H1 (cell line): ENCODE results near the gene TEAD4. TPM values are rescaled to one million over a fixed set of nuclear protein-coding genes. Genes with fewer than 3 reads are reported as not detected.

Experiments used
- CTCF ChIA-PET: fragments of 300-600 bp; sonication (Branson Sonifier 250); formaldehyde crosslinking; loops from one replicate; lab custom pipeline; 2021; ENCODE audit not compliant: partially characterized antibody; lab: Charles Lee
- POLR2A ChIA-PET: fragments of 300-600 bp; sonication (Branson Sonifier 250); formaldehyde crosslinking; loops from one replicate; lab custom pipeline; 2021; ENCODE audit warnings: inconsistent platforms; ENCODE audit not compliant: partially characterized antibody; lab: Charles Lee
- DNase-seq, 2 experiments: peaks; one replicate each; pipeline versions ENCODE4 v3.0.0 to v3.0.0-alpha.2; 2010 to 2022; ENCODE audit warnings: low spot score in 2 of 2, low read depth in 1 of 2, mixed read lengths in 1 of 2
- FAIRE-seq: peaks from 2 replicates; lab custom pipeline; 2011; peaks lifted over from hg19 to GRCh38; lab: Jason Lieb, UNC
- H2AFZ ChIP-seq: 2 replicates; pipeline ENCODE4 v1.8.1; 2012; ENCODE audit warnings: low read length, inconsistent platforms
- H2AK5ac ChIP-seq: 2 replicates; pipeline ENCODE4 v1.6.1; 2013; ENCODE audit warnings: low read depth, low read length
- H2BK120ac ChIP-seq: replicated peaks from 2 replicates; pipeline ENCODE3; 2013; ENCODE audit warnings: low read depth, low read length, inconsistent platforms
- H2BK12ac ChIP-seq: 2 replicates; pipeline ENCODE4 v1.6.1; 2013; ENCODE audit warnings: low read depth, low read length
- H2BK15ac ChIP-seq: 2 replicates; pipeline ENCODE4 v1.6.1; 2013; ENCODE audit warnings: low read length
- H2BK20ac ChIP-seq: 2 replicates; pipeline ENCODE4 v1.6.1; 2013; ENCODE audit warnings: low read length
- H2BK5ac ChIP-seq: 2 replicates; pipeline ENCODE4 v1.6.1; 2013; ENCODE audit warnings: low read depth, low read length
- H3K14ac ChIP-seq: 2 replicates; pipeline ENCODE4 v1.6.1; 2013; ENCODE audit warnings: inconsistent platforms; ENCODE audit not compliant: insufficient read length
- H3K18ac ChIP-seq: 2 replicates; pipeline ENCODE4 v1.6.1; 2013; ENCODE audit warnings: low read length; ENCODE audit errors: extremely low read depth
- H3K23ac ChIP-seq: 2 replicates; pipeline ENCODE4 v1.6.1; 2013; ENCODE audit warnings: inconsistent platforms; ENCODE audit not compliant: insufficient read length
- H3K23me2 ChIP-seq: 2 replicates; pipeline ENCODE4 v1.6.1; 2013; ENCODE audit warnings: low read depth, low read length
- H3K27ac ChIP-seq: 2 replicates; pipeline ENCODE4 v1.6.1; 2011; ENCODE audit warnings: low read depth, low read length, inconsistent platforms
- H3K27me3 ChIP-seq, 4 experiments: replicated peaks in 1 of 4; 1 replicate in 1 of 4; 2 replicates in 3 of 4; pipeline versions ENCODE4 v1.6.1 to v1.8.1; 2011 to 2013; ENCODE audit warnings: low read length in 3 of 4, mild to moderate bottlenecking in 3 of 4, inconsistent platforms in 2 of 4, mixed read lengths in 2 of 4, moderate library complexity in 1 of 4; ENCODE audit not compliant: control insufficient read depth in 3 of 4, insufficient read depth in 3 of 4; ENCODE audit errors: extremely low read depth in 1 of 4
- H3K36me3 ChIP-seq, 4 experiments: 2 replicates each; pipeline versions ENCODE4 v1.6.1 to v1.8.1; 2011 to 2013; ENCODE audit warnings: mild to moderate bottlenecking in 4 of 4, low read length in 3 of 4, moderate library complexity in 2 of 4, control low read depth in 1 of 4, inconsistent platforms in 1 of 4; ENCODE audit not compliant: insufficient read depth in 4 of 4, control insufficient read depth in 2 of 4
- H3K4ac ChIP-seq: replicated peaks from 2 replicates; pipeline ENCODE3; 2013; ENCODE audit warnings: low read length, low read depth, mixed read lengths, inconsistent platforms; ENCODE audit not compliant: insufficient read length
- H3K4me1 ChIP-seq, 4 experiments: replicated peaks in 1 of 4; 1 replicate in 1 of 4; 2 replicates in 3 of 4; pipeline versions ENCODE4 v1.6.1 to v1.8.1; 2011 to 2013; ENCODE audit warnings: low read length in 3 of 4, inconsistent platforms in 2 of 4, mixed read lengths in 1 of 4; ENCODE audit not compliant: insufficient read depth in 4 of 4, control insufficient read depth in 3 of 4
- H3K4me2 ChIP-seq, 2 experiments: 2 replicates each; pipeline versions ENCODE4 v1.6.1 to v1.8.1; 2011 to 2013; ENCODE audit warnings: low read depth in 2 of 2, low read length in 2 of 2, control low read depth in 1 of 2, inconsistent platforms in 1 of 2, mild to moderate bottlenecking in 1 of 2; ENCODE audit not compliant: insufficient read depth in 1 of 2
- H3K4me3 ChIP-seq, 4 experiments: fragments of 200-600, 300-600 bp in 1 of 4; sonication (generic), shearing (Covaris generic), sonication (Bioruptor Twin) in 1 of 4; 2 replicates each; pipeline versions ENCODE4 v1.5.1 to v1.8.1; 2011 to 2016; ENCODE audit warnings: low read length in 4 of 4, low read depth in 3 of 4, control low read depth in 2 of 4, inconsistent platforms in 2 of 4, mild to moderate bottlenecking in 2 of 4, mixed read lengths in 1 of 4, moderate library complexity in 1 of 4; ENCODE audit not compliant: insufficient read depth in 2 of 4; ENCODE audit errors: extremely low read depth in 1 of 4
- H3K56ac ChIP-seq: replicated peaks from 2 replicates; pipeline ENCODE3; 2013; ENCODE audit warnings: low read depth, mild to moderate bottlenecking, mixed read lengths, low read length, inconsistent platforms; ENCODE audit not compliant: insufficient read length
- H3K79me1 ChIP-seq: 2 replicates; pipeline ENCODE4 v1.6.1; 2013; ENCODE audit warnings: low read depth, low read length, control low read depth
- H3K79me2 ChIP-seq, 2 experiments: 2 replicates each; pipeline versions ENCODE4 v1.6.1 to v1.8.1; 2012 to 2013; ENCODE audit warnings: low read length in 2 of 2, mild to moderate bottlenecking in 2 of 2, inconsistent platforms in 1 of 2; ENCODE audit not compliant: insufficient read depth in 2 of 2, control insufficient read depth in 1 of 2
- H3K9ac ChIP-seq, 4 experiments: replicated peaks in 1 of 4; 1 replicate in 1 of 4; 2 replicates in 3 of 4; pipeline versions ENCODE4 v1.6.1 to v1.8.1; 2011 to 2013; ENCODE audit warnings: low read depth in 3 of 4, low read length in 3 of 4, control low read depth in 2 of 4, mild to moderate bottlenecking in 2 of 4, moderate library complexity in 2 of 4, inconsistent platforms in 1 of 4; ENCODE audit errors: extremely low read depth in 1 of 4
- H3K9me3 ChIP-seq, 2 experiments: 2 replicates each; pipeline versions ENCODE4 v1.6.1 to v1.8.1; 2012 to 2013; ENCODE audit warnings: mild to moderate bottlenecking in 2 of 2, moderate library complexity in 2 of 2, control low read depth in 1 of 2, inconsistent platforms in 1 of 2, low read depth in 1 of 2, low read length in 1 of 2, mixed read lengths in 1 of 2; ENCODE audit not compliant: insufficient read depth in 2 of 2
- H4K20me1 ChIP-seq, 2 experiments: replicated peaks in 1 of 2; 2 replicates each; pipeline versions ENCODE3 to v1.8.1; 2011 to 2013; ENCODE audit warnings: inconsistent platforms in 2 of 2, low read length in 2 of 2, mild to moderate bottlenecking in 1 of 2; ENCODE audit not compliant: insufficient read depth in 2 of 2, control insufficient read depth in 1 of 2
- H4K5ac ChIP-seq: 2 replicates; pipeline ENCODE4 v1.6.1; 2013; ENCODE audit warnings: low read length, low read depth, mixed read lengths, inconsistent platforms; ENCODE audit not compliant: insufficient read length
- H4K8ac ChIP-seq: 2 replicates; pipeline ENCODE4 v1.8.0; 2013; ENCODE audit warnings: mild to moderate bottlenecking, moderate library complexity, low read length, inconsistent platforms; ENCODE audit not compliant: insufficient read depth; ENCODE audit errors: extremely low read depth
- H4K91ac ChIP-seq: replicated peaks from 2 replicates; pipeline ENCODE3; 2013; ENCODE audit warnings: low read length, mixed read lengths, inconsistent platforms; ENCODE audit not compliant: insufficient read length
- ASH2L ChIP-seq: fragments of 200-600, 300-600 bp; sonication (generic); IDR thresholded peaks from one replicate; pipeline ENCODE4 v1.7.1; 2017; ENCODE audit warnings: low read length
- CBX8 ChIP-seq: fragments of 300-800, 300-1000 bp; sonication (generic); IDR thresholded peaks from 2 replicates; pipeline ENCODE4 v1.7.1; 2016; ENCODE audit warnings: low read depth, low read length, borderline replicate concordance
- EGR1 ChIP-seq: IDR thresholded peaks from 2 replicates; pipeline ENCODE4 v1.6.1; 2011; ENCODE audit warnings: low read depth, low read length, borderline replicate concordance
- FOSL1 ChIP-seq: IDR thresholded peaks from 2 replicates; pipeline ENCODE4 v1.6.1; 2011; ENCODE audit warnings: mild to moderate bottlenecking, low read depth, low read length, moderate library complexity; ENCODE audit not compliant: insufficient read depth
- HDAC2 ChIP-seq, 2 experiments: fragments of 300-600 bp in 1 of 2; sonication (generic) in 1 of 2; IDR thresholded peaks; 2 replicates each; pipeline ENCODE4 v1.6.1; 2011 to 2012; ENCODE audit warnings: low read depth in 2 of 2, low read length in 2 of 2, mild to moderate bottlenecking in 2 of 2, moderate library complexity in 2 of 2, borderline replicate concordance in 1 of 2, inconsistent platforms in 1 of 2
- PHF8 ChIP-seq: fragments of 200-600 bp; sonication (generic); conservative IDR thresholded peaks from 2 replicates; pipeline ENCODE4 v1.7.1; 2012; ENCODE audit warnings: low read depth, mild to moderate bottlenecking, inconsistent platforms, low read length, moderate library complexity
- POLR2A ChIP-seq, 2 experiments: IDR thresholded peaks; 1 replicate in 1 of 2; 2 replicates in 1 of 2; pipeline ENCODE4 v1.6.1; 2011; ENCODE audit warnings: low read depth in 2 of 2, low read length in 2 of 2, mild to moderate bottlenecking in 2 of 2; ENCODE audit errors: control extremely low read depth in 1 of 2
- POU5F1 ChIP-seq: IDR thresholded peaks from 2 replicates; pipeline ENCODE4 v1.6.1; 2011; ENCODE audit warnings: low read depth, mild to moderate bottlenecking, low read length, moderate library complexity
- RBBP5 ChIP-seq: IDR thresholded peaks from 2 replicates; pipeline ENCODE4 v1.7.1; 2012; ENCODE audit warnings: low read depth, mild to moderate bottlenecking, inconsistent platforms, low read length, moderate library complexity, borderline replicate concordance
- SAP30 ChIP-seq: fragments of 300-600 bp; sonication (generic); IDR thresholded peaks from 2 replicates; pipeline ENCODE4 v1.7.1; 2012; ENCODE audit warnings: low read length, moderate library complexity, mild to moderate bottlenecking, inconsistent platforms; ENCODE audit not compliant: insufficient read depth, insufficient replicate concordance
- SIN3A ChIP-seq, 2 experiments: IDR thresholded peaks in 1 of 2; conservative IDR thresholded peaks in 1 of 2; 2 replicates each; pipeline ENCODE4 v1.6.1; 2011 to 2012; ENCODE audit warnings: low read length in 2 of 2, improper control_type of control experiment in 1 of 2, low read depth in 1 of 2, mild to moderate bottlenecking in 1 of 2
- TCF12 ChIP-seq: IDR thresholded peaks from 2 replicates; pipeline ENCODE4 v1.6.1; 2011; ENCODE audit warnings: low read depth, mild to moderate bottlenecking, low read length
- ZNF274 ChIP-seq: IDR thresholded peaks from 2 replicates; pipeline ENCODE4 v1.7.0; 2012; ENCODE audit warnings: low read length, borderline replicate concordance; ENCODE audit errors: extremely low read depth
- WGBS, 2 experiments: shearing (Covaris generic) in 1 of 2; methylation state at CpG; one replicate each; pipeline versions ENCODE4 v1.1.6 to v1.1.7; 2013 to 2015; ENCODE audit warnings: low lambda C conversion rate in 2 of 2, mixed read lengths in 2 of 2, inconsistent platforms in 1 of 2, low coverage in 1 of 2, missing lambda C conversion rate in 1 of 2; ENCODE audit not compliant: insufficient replicate concordance in 2 of 2, insufficient coverage in 1 of 2, insufficient read length in 1 of 2; ENCODE audit errors: extremely low coverage in 1 of 2, missing lambda C conversion rate in 1 of 2; 5-methylcytosine and 5-hydroxymethylcytosine counted together
- polyA plus RNA-seq, 7 experiments: library from polyadenylated mRNA; depleted of rRNA in 3 of 7; stranded (reverse) in 5 of 7; unstranded in 2 of 7; fragments of >200 nt in 5 of 7; fragments of 200-250 nt in 2 of 7; gene quantifications; 1 replicate in 5 of 7; 2 replicates in 1 of 7; 4 replicates in 1 of 7; pipeline versions ENCODE4 v1.2.1 to v1.2.3, GENCODE V29; 2011 to 2013; ENCODE audit warnings: missing spikeins in 2 of 7, mixed read lengths in 2 of 7
- total RNA-seq: library from RNA; stranded (reverse); fragmentation: NEBNext Ultra II Directional; extraction: Animal tissue kit (Norgen Biotek cat#: 25700); gene quantifications from 2 replicates; pipeline ENCODE4 v1.2.1, GENCODE V29; 2021

TEAD4 gene
- total and polyA plus RNA-seq, 2 of the 8 experiments (the other 6 are each of a cell fraction or from before 2014, with no cell fraction given): 56.7 to 116 TPM

DNA sequence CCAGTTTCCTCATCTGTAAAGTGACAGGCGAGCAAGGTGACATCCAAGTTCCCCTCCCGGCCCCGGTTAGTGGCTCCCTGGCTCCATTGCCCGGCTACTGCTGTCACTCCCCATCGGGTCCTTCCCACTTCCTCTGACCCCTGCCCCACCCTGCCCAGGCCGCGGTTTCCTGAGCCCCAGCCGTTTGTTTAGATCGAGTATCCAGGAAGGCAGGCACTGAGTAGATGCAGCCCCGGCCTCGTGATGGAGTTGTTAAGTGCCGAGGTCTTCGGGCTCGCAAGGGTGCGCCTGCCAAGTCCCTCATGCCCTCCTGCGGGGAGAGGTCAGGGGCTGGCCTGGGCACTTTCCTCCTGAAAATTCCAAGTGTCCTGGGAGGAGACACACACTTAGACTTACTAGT is 55.4 kb downstream of the TEAD4 start:
- peaks cover 4 to 15% of the 10 kb centered on the region in 2 experiments for H4K20me1 ChIP-seq
- no peak overlapping the region for H3K4ac ChIP-seq
- WGBS, 2 experiments: 85% methylated on average over 16 of the region's 16 CpGs; no CpG with 5 or more reads in 1 of the 2 experiments
- H3K4me2 ChIP-seq: no peak overlapping the region
- H3K9ac ChIP-seq: no peak overlapping the region
- H4K5ac ChIP-seq: no peak overlapping the region
- H3K18ac ChIP-seq: no peak overlapping the region
- H3K27ac ChIP-seq: no peak overlapping the region
- H3K4me3 ChIP-seq: no peak overlapping the region
- FAIRE-seq: no peak
- H3K27me3 ChIP-seq: no peaks in the 10 kb centered on the region
- no peaks in the 10 kb centered on the region for H3K23me2 ChIP-seq
- H3K4me1 ChIP-seq: no peaks in the 10 kb centered on the region; a peak in 1 of 7 replicates
- H3K36me3 ChIP-seq: peaks cover 3 to 10% (median 6%) of the 10 kb centered on the region in 4 experiments
- no peak overlapping the region for H2BK5ac ChIP-seq
- H2BK120ac ChIP-seq: no peak overlapping the region
- H3K79me1 ChIP-seq: no peaks in the 10 kb centered on the region
- no peak overlapping the region for H3K56ac ChIP-seq
- no peak overlapping the region for H3K23ac ChIP-seq
- DNase-seq: no peak
- H3K14ac ChIP-seq: no peak overlapping the region
- H2BK20ac ChIP-seq: no peak overlapping the region
- H2AK5ac ChIP-seq: no peak overlapping the region
- H3K79me2 ChIP-seq: no peaks in the 10 kb centered on the region; a peak in 1 of 4 replicates
- H4K8ac ChIP-seq: no peak overlapping the region; the same call in 1 of the 2 replicates
- ChIA-PET POLR2A (interaction anchor here (0.5 to 0.6 kb wide), 2 partner anchors 12 to 49 kb away, joined by 3 read pairs; no protein-coding TSS in a partner anchor), CTCF (interaction anchor here (1.2 to 2.8 kb wide), 5 partner anchors 10 to 215 kb away, joined by 3 to 14 read pairs (median 4); no protein-coding TSS in a partner anchor)
- H3K9me3 ChIP-seq: no peaks in the 10 kb centered on the region
- no peak overlapping the region for H4K91ac ChIP-seq
- no peak overlapping the region for H2BK15ac ChIP-seq
- H2AFZ ChIP-seq: no peak overlapping the region
- no peak overlapping the region for H2BK12ac ChIP-seq
- TF ChIP-seq ASH2L: no peak
- TF ChIP-seq POLR2A (IDR thresholded peaks at IDR 0.05; ENCODE audit: control extremely low read depth in 1 of 2, low read depth in 2 of 2, low read length in 2 of 2): no peak
- TF ChIP-seq SIN3A (conservative IDR thresholded peaks at IDR 0.05 in 1 of 2, IDR thresholded peaks at IDR 0.05 in 1 of 2; ENCODE audit: low read depth in 1 of 2, low read length in 2 of 2): no peak
- TF ChIP-seq EGR1: no peak
- no peak for TF ChIP-seq POU5F1
- no peak for TF ChIP-seq TCF12
- TF ChIP-seq RBBP5: no peak
- no peak for TF ChIP-seq FOSL1
- no peak for TF ChIP-seq PHF8
- no peak for TF ChIP-seq ZNF274
- no peak for TF ChIP-seq SAP30
- TF ChIP-seq HDAC2 (IDR thresholded peaks at IDR 0.05; ENCODE audit: borderline replicate concordance in 1 of 2, low read depth in 2 of 2, low read length in 2 of 2): no peak
- TF ChIP-seq CBX8: no peak
